ENCODE results near the gene PSMC5. TPM values are rescaled to one million over a fixed set of nuclear protein-coding genes. Genes with fewer than 3 reads are reported as not detected.

Gene PSMC5
- total RNA-seq, 2 donors from 2014 or later: 163 to 202 TPM

- Mint-ChIP-seq H3K27ac (peak overlapping the region; percentile 99), H3K9me3 (no peaks in the 10 kb centered on the region), H3K27me3 (no peaks in the 10 kb centered on the region), H3K36me3 (peaks cover 22% of the 10 kb centered on the region), H3K4me1 (ENCODE audit: low read depth in 2 of 2) (peaks cover 46 to 58% of the 10 kb centered on the region in 2 donors), H3K4me3 (peak overlapping the region; percentile 99)
- no peak for ATAC-seq
- DNase-seq (ENCODE audit: low spot score): no peak
Measured at GRCh38 chr17:63827801-63828221, 580 bp downstream of the PSMC5 start.

DNA sequence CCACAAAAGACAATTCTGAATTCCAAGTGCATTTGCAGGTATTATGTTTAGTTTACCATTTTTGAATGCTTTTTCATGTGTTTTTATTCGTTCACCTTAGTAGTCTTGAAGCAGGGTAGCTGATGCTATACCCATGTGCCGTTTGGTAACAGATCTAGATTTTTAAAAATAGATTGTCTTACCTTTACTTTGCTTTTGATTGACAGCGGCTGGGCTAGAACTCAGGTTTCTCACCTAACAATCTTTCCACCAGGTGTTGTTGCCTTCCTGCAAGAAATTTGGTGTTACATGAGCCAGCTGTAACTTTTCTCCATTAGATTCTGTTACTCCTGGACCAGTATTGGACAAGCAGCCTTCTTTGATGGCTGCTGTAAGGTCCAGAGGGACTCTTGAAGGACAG is 1.7 kb downstream of the PSMC5 start:
- no peak for ATAC-seq
- no peak for DNase-seq (ENCODE audit: low spot score)
- H3K27me3 Mint-ChIP-seq: no peaks in the 10 kb centered on the region
- H3K36me3 Mint-ChIP-seq: peaks cover 19% of the 10 kb centered on the region
- H3K9me3 Mint-ChIP-seq: no peaks in the 10 kb centered on the region
- H3K27ac Mint-ChIP-seq: peak overlapping the region; percentile 74 to 99
- H3K4me1 Mint-ChIP-seq (ENCODE audit: low read depth in 2 of 2): peaks cover 40 to 55% of the 10 kb centered on the region in 2 donors
- peak overlapping the region; percentile 99 for H3K4me3 Mint-ChIP-seq

- Mint-ChIP-seq H3K36me3 (peaks cover 14% of the 10 kb centered on the region), H3K4me3 (no peak overlapping the region), H3K27me3 (no peaks in the 10 kb centered on the region), H3K9me3 (no peaks in the 10 kb centered on the region), H3K4me1 (ENCODE audit: low read depth in 2 of 2) (peaks cover 33 to 51% of the 10 kb centered on the region in 2 donors), H3K27ac (peak overlapping the region; percentile 74 to 99)
- DNase-seq (ENCODE audit: low spot score) (no peak), ATAC-seq (no peak)
Measured at GRCh38 chr17:63830278-63830677, 3.0 kb downstream of the PSMC5 start.

- Mint-ChIP-seq H3K36me3 (peaks cover 22% of the 10 kb centered on the region), H3K9me3 (no peaks in the 10 kb centered on the region), H3K4me1 (ENCODE audit: low read depth in 2 of 2) (peaks cover 33 to 46% of the 10 kb centered on the region in 2 donors), H3K27me3 (no peaks in the 10 kb centered on the region), H3K4me3 (no peak overlapping the region), H3K27ac (peak overlapping the region; percentile 39 to 63)
- DNase-seq (ENCODE audit: low spot score): no peak
- ATAC-seq: no peak
Measured at GRCh38 chr17:63830904-63831491, 3.8 kb downstream of the PSMC5 start.

- DNase-seq (ENCODE audit: low spot score): no peak
- Mint-ChIP-seq H3K4me3 (no peak overlapping the region), H3K27ac (peak overlapping the region; percentile 39 to 63), H3K27me3 (no peaks in the 10 kb centered on the region), H3K9me3 (no peaks in the 10 kb centered on the region), H3K36me3 (peaks cover 22% of the 10 kb centered on the region), H3K4me1 (ENCODE audit: low read depth in 2 of 2) (peaks cover 29 to 41% of the 10 kb centered on the region in 2 donors)
- no peak for ATAC-seq
Measured at GRCh38 chr17:63831505-63831904, 4.3 kb downstream of the PSMC5 start.

DNA sequence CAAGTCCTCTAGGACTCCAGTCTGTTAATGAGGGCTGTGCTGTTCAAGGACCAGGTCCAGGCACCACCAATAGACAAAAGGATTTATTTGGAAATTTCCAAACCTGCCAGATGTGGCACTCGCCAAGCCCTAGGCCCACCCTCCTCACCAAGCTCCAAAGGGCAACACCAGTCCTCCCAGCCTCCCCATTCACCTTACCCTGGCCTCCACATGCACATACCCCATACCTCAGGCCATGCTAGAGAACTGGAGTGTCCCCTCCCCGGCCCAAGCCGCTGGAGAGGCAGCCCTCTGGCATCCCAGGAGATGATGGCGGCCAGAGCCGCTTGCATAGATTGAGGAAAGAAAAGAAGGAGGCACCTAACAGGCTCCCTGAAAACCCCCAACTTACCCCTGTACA is 4.8 kb downstream of the PSMC5 start:
- Mint-ChIP-seq H3K4me1 (ENCODE audit: low read depth in 2 of 2) (peaks cover 29 to 45% of the 10 kb centered on the region in 2 donors), H3K36me3 (peaks cover 22% of the 10 kb centered on the region), H3K9me3 (no peaks in the 10 kb centered on the region), H3K4me3 (no peak overlapping the region), H3K27me3 (no peaks in the 10 kb centered on the region), H3K27ac (peak overlapping the region in 1 of 2 donors; percentile 39)
- DNase-seq (ENCODE audit: low spot score) (no peak), ATAC-seq (no peak)

DNA sequence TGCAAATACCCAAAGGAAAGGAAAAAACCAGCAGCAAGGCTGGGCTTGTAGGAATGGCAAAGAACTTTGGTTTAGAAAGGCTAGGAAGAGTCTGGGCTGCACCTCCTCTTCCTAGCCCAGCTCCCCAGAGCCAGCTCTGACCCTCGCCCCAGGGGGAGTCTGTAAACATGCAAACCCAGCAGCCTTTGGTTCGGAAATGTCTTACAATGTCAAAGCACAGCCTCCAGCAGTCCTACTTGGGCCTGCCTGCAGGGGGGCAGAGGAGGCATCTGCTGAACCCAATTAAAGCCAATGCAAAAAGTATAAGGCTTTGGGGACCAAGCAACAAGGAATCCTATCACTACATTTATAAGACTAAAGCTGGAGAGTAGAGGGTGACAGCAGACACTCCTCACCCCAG is 5.2 kb downstream of the PSMC5 start:
- ATAC-seq (no peak), DNase-seq (ENCODE audit: low spot score) (no peak)
- Mint-ChIP-seq H3K4me3 (no peak overlapping the region), H3K9me3 (no peaks in the 10 kb centered on the region), H3K27ac (no peak overlapping the region), H3K4me1 (ENCODE audit: low read depth in 2 of 2) (peaks cover 29 to 48% of the 10 kb centered on the region in 2 donors), H3K27me3 (no peaks in the 10 kb centered on the region), H3K36me3 (peaks cover 22% of the 10 kb centered on the region)

DNA sequence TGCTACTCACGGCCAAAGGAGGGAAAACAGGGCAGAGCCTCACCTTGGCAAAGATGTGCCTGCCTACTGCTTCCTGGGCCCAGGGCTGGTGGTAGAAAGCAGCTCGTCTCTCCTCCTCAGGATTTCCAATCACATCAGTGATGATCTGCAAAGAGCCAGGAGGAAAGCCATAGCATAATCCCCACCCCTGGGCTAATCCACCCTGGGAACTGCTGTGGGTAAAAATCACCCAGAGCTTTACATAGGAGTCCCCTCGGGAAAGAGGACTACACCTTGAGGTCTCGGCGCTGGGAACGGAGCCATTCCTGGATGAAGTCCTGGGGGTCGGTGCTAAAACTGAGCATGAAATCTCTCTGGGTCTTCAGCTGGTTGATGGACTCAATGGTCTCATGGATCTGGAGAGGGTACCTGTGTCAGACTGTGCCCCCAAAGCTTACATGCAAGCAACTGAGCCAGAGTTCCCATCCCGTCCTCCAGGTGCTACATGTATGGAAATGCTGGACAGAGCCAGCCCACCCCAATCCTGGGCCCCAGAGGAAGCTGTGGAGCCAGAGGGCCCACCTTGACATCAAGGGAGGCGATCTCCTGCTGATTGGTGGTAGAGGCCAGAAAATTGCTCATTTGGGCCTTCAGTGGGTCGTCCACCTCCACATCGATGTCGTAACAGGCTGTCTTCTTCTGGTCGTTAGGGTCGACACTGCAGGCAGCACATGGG is 6.0 kb downstream of the PSMC5 start:
- H3K27me3 Mint-ChIP-seq: no peaks in the 10 kb centered on the region
- no peak overlapping the region for H3K4me3 Mint-ChIP-seq
- H3K4me1 Mint-ChIP-seq (ENCODE audit: low read depth in 2 of 2): peaks cover 25 to 49% of the 10 kb centered on the region in 2 donors
- ATAC-seq (no peak), DNase-seq (ENCODE audit: low spot score) (no peak)
- H3K36me3 Mint-ChIP-seq: peaks cover 22% of the 10 kb centered on the region
- peak overlapping the region in 1 of 2 donors; percentile 54 for H3K27ac Mint-ChIP-seq
- H3K9me3 Mint-ChIP-seq: no peaks in the 10 kb centered on the region

DNA sequence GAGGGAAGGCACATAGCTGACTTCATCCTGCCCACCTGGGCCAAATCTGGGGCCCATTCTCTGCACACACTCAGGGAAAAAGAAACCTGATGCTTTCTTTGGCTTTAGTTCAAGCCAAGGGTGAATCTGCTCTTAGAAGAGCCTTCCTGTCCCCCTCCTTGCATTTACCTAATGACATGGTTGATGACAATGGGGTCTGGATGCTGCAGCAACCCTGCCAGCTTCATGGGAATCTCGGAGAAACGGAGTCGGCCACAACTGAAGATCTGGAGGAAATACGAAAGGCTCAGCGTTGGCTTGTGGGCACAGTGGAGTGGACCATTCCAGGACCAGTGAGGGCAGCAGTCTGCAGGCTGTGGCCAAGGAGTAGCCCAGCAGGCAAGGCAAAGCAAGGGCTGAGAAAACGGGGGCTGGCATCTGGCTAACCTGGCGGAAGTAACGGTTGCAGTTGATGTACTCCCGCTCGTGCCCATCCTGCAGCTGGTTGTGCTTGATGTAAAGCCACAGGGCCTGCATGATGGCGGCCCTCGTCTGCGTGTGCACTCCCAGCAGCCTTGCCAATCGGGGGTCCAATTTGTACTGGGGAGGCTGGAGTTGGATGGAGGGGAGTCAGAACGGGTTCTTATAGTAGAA is 6.6 kb downstream of the PSMC5 start:
- Mint-ChIP-seq H3K27ac (peak overlapping the region in 1 of 2 donors; percentile 54), H3K4me3 (no peak overlapping the region), H3K36me3 (peaks cover 22% of the 10 kb centered on the region), H3K27me3 (no peaks in the 10 kb centered on the region), H3K4me1 (ENCODE audit: low read depth in 2 of 2) (peaks cover 19 to 45% of the 10 kb centered on the region in 2 donors), H3K9me3 (no peaks in the 10 kb centered on the region)
- DNase-seq (ENCODE audit: low spot score): no peak
- no peak for ATAC-seq

- Mint-ChIP-seq H3K4me1 (ENCODE audit: low read depth in 2 of 2) (peaks cover 11 to 38% of the 10 kb centered on the region in 2 donors), H3K36me3 (peaks cover 20% of the 10 kb centered on the region), H3K4me3 (no peak overlapping the region), H3K27ac (peak overlapping the region; percentile 21 to 64), H3K27me3 (no peaks in the 10 kb centered on the region), H3K9me3 (no peaks in the 10 kb centered on the region)
- peak; percentile 63 for DNase-seq (ENCODE audit: low spot score)
- peak; percentile 72 to 74 for ATAC-seq
Measured at GRCh38 chr17:63834431-63835166, 7.4 kb downstream of the PSMC5 start.

- peaks cover 6 to 32% of the 10 kb centered on the region in 2 donors for H3K4me1 Mint-ChIP-seq (ENCODE audit: low read depth in 2 of 2)
- H3K27ac Mint-ChIP-seq: peak overlapping the region; percentile 21 to 64
- no peak overlapping the region for H3K4me3 Mint-ChIP-seq
- peaks cover 13% of the 10 kb centered on the region for H3K36me3 Mint-ChIP-seq
- no peaks in the 10 kb centered on the region for H3K9me3 Mint-ChIP-seq
- ATAC-seq (no peak), DNase-seq (ENCODE audit: low spot score) (no peak)
- H3K27me3 Mint-ChIP-seq: no peaks in the 10 kb centered on the region
Measured at GRCh38 chr17:63835167-63835720, 8.0 kb downstream of the PSMC5 start.

DNA sequence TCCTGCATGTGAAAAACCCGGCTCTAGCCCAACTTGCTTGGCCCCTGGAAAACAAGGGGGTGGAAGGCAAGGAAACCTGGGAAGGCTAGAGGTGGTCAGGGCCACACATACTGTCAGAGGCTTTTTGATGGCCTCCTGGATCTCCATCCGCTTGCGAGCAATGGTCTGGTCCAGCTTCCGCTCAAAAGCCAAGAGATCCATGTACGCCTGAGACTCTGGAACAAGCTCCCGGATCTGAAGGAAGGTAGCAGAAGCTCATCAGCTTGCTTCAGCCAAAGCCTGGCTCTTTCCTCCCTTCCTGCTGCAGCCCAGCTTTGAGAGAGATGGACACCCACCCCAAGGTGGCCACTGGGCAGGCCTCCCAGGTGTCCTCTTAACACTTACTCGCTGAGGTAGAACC is 9.6 kb downstream of the PSMC5 start:
- peaks cover 22 to 37% of the 10 kb centered on the region in 2 donors for H3K4me1 Mint-ChIP-seq (ENCODE audit: low read depth in 2 of 2)
- H3K36me3 Mint-ChIP-seq: peaks cover 13% of the 10 kb centered on the region
- no peak overlapping the region for H3K4me3 Mint-ChIP-seq
- DNase-seq (ENCODE audit: low spot score) (no peak), ATAC-seq (no peak)
- H3K27ac Mint-ChIP-seq: no peak overlapping the region
- no peaks in the 10 kb centered on the region for H3K9me3 Mint-ChIP-seq
- H3K27me3 Mint-ChIP-seq: no peaks in the 10 kb centered on the region

DNA sequence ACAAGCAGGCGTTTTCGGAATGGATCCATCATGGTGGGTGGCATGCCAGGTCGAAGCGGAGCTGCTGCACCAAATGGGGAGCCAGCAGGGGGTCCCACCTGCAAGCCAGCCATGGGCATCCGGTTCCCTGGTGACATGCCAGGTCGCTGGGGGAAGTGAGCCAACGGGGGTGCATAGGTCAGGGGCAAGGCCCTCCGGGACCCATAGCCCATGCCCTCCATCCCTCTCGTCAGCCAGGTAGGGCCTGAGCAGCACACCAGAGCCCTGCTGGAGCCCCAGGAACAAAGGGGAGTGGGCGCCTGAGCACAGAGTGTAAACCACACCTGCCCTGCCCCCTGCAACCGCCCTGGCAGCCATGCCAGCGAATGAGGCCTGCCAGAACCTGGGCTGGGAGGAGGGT is 10.2 kb downstream of the PSMC5 start:
- Mint-ChIP-seq H3K4me3 (no peak overlapping the region), H3K27me3 (no peaks in the 10 kb centered on the region), H3K9me3 (no peaks in the 10 kb centered on the region), H3K36me3 (peaks cover 13% of the 10 kb centered on the region), H3K4me1 (ENCODE audit: low read depth in 2 of 2) (peaks cover 24 to 39% of the 10 kb centered on the region in 2 donors), H3K27ac (no peak overlapping the region)
- no peak for DNase-seq (ENCODE audit: low spot score)
- no peak for ATAC-seq
